K562 (cell line): Measurements from ENCODE around the gene RBM4B. TPM values are rescaled to one million over a fixed set of nuclear protein-coding genes. Genes with fewer than 3 reads are reported as not detected.

Experiments
- ARID3A ChIP-seq: IDR thresholded peaks from 2 replicates; pipeline ENCODE4 v1.6.1; 2012; ENCODE audit warnings: low read depth, low read length, improper control_type of control experiment, borderline replicate concordance
- ASH1L ChIP-seq: fragments of 450-650 bp; IDR thresholded peaks from 2 replicates; pipeline ENCODE4 v1.6.1; 2018; ENCODE audit warnings: borderline replicate concordance, mild to moderate bottlenecking, low read depth; ENCODE audit not compliant: partially characterized antibody
- ATF7 ChIP-seq: fragments of 450-650 bp; IDR thresholded peaks from 2 replicates; pipeline ENCODE4 v1.7.1; 2014; ENCODE audit warnings: mild to moderate bottlenecking, moderate library complexity
- CBX3 ChIP-seq, 2 experiments: IDR thresholded peaks; 1 replicate in 1 of 2; 2 replicates in 1 of 2; pipeline ENCODE4 v1.6.1; 2012; ENCODE audit warnings: inconsistent platforms in 2 of 2, low read length in 2 of 2, borderline replicate concordance in 1 of 2, control low read depth in 1 of 2
- CBX8 ChIP-seq: fragments of 200-600 bp; sonication (generic); IDR thresholded peaks from 2 replicates; pipeline ENCODE4 v1.6.1; 2012; ENCODE audit warnings: borderline replicate concordance, mixed run types, low read depth, mild to moderate bottlenecking, moderate library complexity, mixed read lengths, low read length, control low read depth, inconsistent platforms; ENCODE audit not compliant: poor library complexity, severe bottlenecking; ENCODE audit errors: extremely low read depth
- CHD2 ChIP-seq: IDR thresholded peaks from 2 replicates; pipeline ENCODE4 v1.6.1; 2011; ENCODE audit warnings: low read depth, low read length
- DPF2 ChIP-seq: fragments of 450-650 bp; IDR thresholded peaks from 2 replicates; pipeline ENCODE4 v1.6.1; 2016
- FOXM1 ChIP-seq, 2 experiments: fragments of 450-650 bp in 1 of 2; sonication (generic) in 1 of 2; formaldehyde crosslinking in 1 of 2; IDR thresholded peaks; 2 replicates each; pipeline versions ENCODE4 v1.6.1 to v1.9.0; 2017 to 2022; ENCODE audit warnings: low read depth in 2 of 2, mild to moderate bottlenecking in 2 of 2, missing genetic modification reagents in 1 of 2, moderate library complexity in 1 of 2
- HNRNPLL ChIP-seq: fragments of 200-400 bp; formaldehyde crosslinking; IDR thresholded peaks from 2 replicates; pipeline ENCODE4 v1.6.1; 2017; ENCODE audit warnings: low read length, low read depth, mild to moderate bottlenecking; ENCODE audit not compliant: poor library complexity, severe bottlenecking
- HOMEZ ChIP-seq: fragments of 250-450 bp; sonication (Bioruptor Pico); IDR thresholded peaks from 2 replicates; pipeline ENCODE4 v1.4.0; 2020; ENCODE audit warnings: mild to moderate bottlenecking, moderate library complexity
- HSF4 ChIP-seq: fragments of 250-450 bp; sonication (Bioruptor Pico); IDR thresholded peaks from 2 replicates; pipeline ENCODE4 v2.1.2; 2022; ENCODE audit warnings: mild to moderate bottlenecking, moderate library complexity, borderline replicate concordance
- KDM1A ChIP-seq, 2 experiments: fragments of 450-650 bp; IDR thresholded peaks; 2 replicates each; pipeline ENCODE4 v1.6.1; 2016; ENCODE audit warnings: mild to moderate bottlenecking in 2 of 2
- MIER1 ChIP-seq: fragments of 450-650 bp; IDR thresholded peaks from 2 replicates; pipeline ENCODE4 v1.6.1; 2016; ENCODE audit warnings: antibody characterized with exemption, mild to moderate bottlenecking, low read depth
- MYNN ChIP-seq, 2 experiments: sonication (generic); formaldehyde crosslinking in 1 of 2; IDR thresholded peaks; 2 replicates each; pipeline versions ENCODE4 v1.5.0 to v1.6.1; 2016 to 2020; ENCODE audit warnings: antibody characterized with exemption in 1 of 2, missing genetic modification reagents in 1 of 2
- NKRF ChIP-seq: fragments of 450-650 bp; IDR thresholded peaks from 2 replicates; pipeline ENCODE4 v1.6.1; 2016; ENCODE audit warnings: borderline replicate concordance
- SMAD1 ChIP-seq: fragments of 150-350 bp; IDR thresholded peaks from 2 replicates; pipeline ENCODE4 v1.6.1; 2014; ENCODE audit warnings: low read length, low read depth; ENCODE audit not compliant: partially characterized antibody
- SNAPC5 ChIP-seq: fragments of 250-450 bp; sonication (Bioruptor Pico); IDR thresholded peaks from 2 replicates; pipeline ENCODE4 v1.8.0; 2021; ENCODE audit warnings: moderate library complexity, mild to moderate bottlenecking, inconsistent platforms
- TBP ChIP-seq: optimal IDR thresholded peaks from 2 replicates; pipeline ENCODE3; 2011; ENCODE audit warnings: low read depth, low read length, improper control_type of control experiment
- ZBTB17 ChIP-seq: fragments of 450-650 bp; formaldehyde crosslinking; IDR thresholded peaks from 2 replicates; pipeline ENCODE4 v1.4.0; 2020; ENCODE audit warnings: mild to moderate bottlenecking
- ZNF133 ChIP-seq: fragments of 250-450 bp; sonication (Bioruptor Pico); IDR thresholded peaks from 2 replicates; pipeline ENCODE4 v1.4.0; 2020; ENCODE audit warnings: mild to moderate bottlenecking
- ZNF174 ChIP-seq: fragments of 250-450 bp; sonication (Bioruptor Pico); IDR thresholded peaks from 2 replicates; pipeline ENCODE4 v1.4.0; 2020; ENCODE audit warnings: mild to moderate bottlenecking
- polyA plus RNA-seq, 8 experiments: library from polyadenylated mRNA; depleted of rRNA in 4 of 8; stranded (reverse) in 5 of 8; unstranded in 3 of 8; fragments of >200 nt; fragmentation: Nextera tagmentation in 2 of 8; fragmentation: Illumina TruSeq in 1 of 8; extraction: Ambion mirVana in 2 of 8; extraction: Trizol in 1 of 8; gene quantifications; 2 replicates each; pipeline versions ENCODE4 v1.2.1 to v1.2.3, GENCODE V29; 2011 to 2014; ENCODE audit warnings: inconsistent platforms in 1 of 8, missing spikeins in 1 of 8
- total RNA-seq, 7 experiments: library from RNA; depleted of rRNA in 6 of 7; stranded (reverse); fragments of >200 nt in 6 of 7; fragmentation: Illumina TruSeq in 2 of 7; extraction: Trizol in 2 of 7; gene quantifications; 2 replicates each; pipeline versions ENCODE4 v1.2.1 to v1.2.3, GENCODE V29; 2011 to 2021; ENCODE audit warnings: low replicate concordance in 1 of 7

RBM4B gene
- total and polyA plus RNA-seq, 9 of the 15 experiments (the other 6 are each of a cell fraction or from before 2014, with no cell fraction given), result 14.6 to 39.9 (median 23.3) TPM

- TF ChIP-seq HSF4 (CRISPR knock-in tag) (no peak), DPF2 (peak; percentile 14), FOXM1 (IDR thresholded peaks at IDR 0.05; ENCODE audit: low read depth) (0 out of 2 replicates have a peak, but pooled peaks have one; percentile 7), FOXM1 (CRISPR knock-in tag; IDR thresholded peaks at IDR 0.05; ENCODE audit: low read depth) (no peak), ASH1L (peak; percentile 93), CHD2 (peak; percentile 82), ZNF174 (CRISPR knock-in tag) (no peak), TBP (peak; percentile 90), ATF7 (peak; percentile 72), CBX8 (no peak), MYNN (IDR thresholded peaks at IDR 0.05) (peak; percentile 63; the same call in 1 of the 2 replicates), MYNN (CRISPR knock-in tag; IDR thresholded peaks at IDR 0.05) (no peak), MIER1 (no peak), CBX3 (IDR thresholded peaks at IDR 0.05; ENCODE audit: borderline replicate concordance in 1 of 2, low read length in 2 of 2) (no peak), ARID3A (no peak), HOMEZ (CRISPR knock-in tag) (no peak), SNAPC5 (no peak), SMAD1 (peak; percentile 40), ZBTB17 (CRISPR knock-in tag) (peak; percentile 25; the same call in 1 of the 2 replicates), NKRF (peak; percentile 69), KDM1A (IDR thresholded peaks at IDR 0.05) (no peak), ZNF133 (no peak), HNRNPLL (peak; percentile 71)
Measured at GRCh38 chr11:66638177-66639065, 39.3 kb downstream of the RBM4B start, which contains the start of gene RBM4 (continued).
